Body of pancreas (tissue), 4 donors: Measurements from ENCODE around the gene SMARCD2. TPM values are rescaled to one million over a fixed set of nuclear protein-coding genes. Genes with fewer than 3 reads are reported as not detected.
"Not testable (repeated sequence)": the region's sequence is repeated elsewhere in the genome, so short reads cannot be mapped to it uniquely, and the experiment has no call there.

ENCODE experiments used
- ATAC-seq: fragments of 150-250 bp; one replicate; pipeline ENCODE4 v1.9.1; 2016
- DNase-seq, 4 donors: peaks; one replicate each; pipeline ENCODE4 v3.0.0-alpha.2; 2019
- H3K27ac ChIP-seq, 4 donors: fragments of 200-600 bp; sonication (generic); 1 replicate in 3 of 4; 2 replicates in 1 of 4; pipeline versions ENCODE4 v1.5.1 to v1.6.1; 2016 to 2019; ENCODE audit warnings: mild to moderate bottlenecking in 1 of 4, mixed read lengths in 1 of 4, moderate library complexity in 1 of 4
- H3K27me3 ChIP-seq, 2 donors: fragments of 200-600 bp; sonication (generic); one replicate each; pipeline ENCODE4 v1.6.0; 2016; ENCODE audit warnings: mild to moderate bottlenecking in 1 of 2
- H3K36me3 ChIP-seq, 2 donors: fragments of 200-600 bp; sonication (generic); replicated peaks in 1 of 2; 2 replicates each; pipeline ENCODE4 v1.5.1; 2016; ENCODE audit warnings: low read depth in 2 of 2; ENCODE audit not compliant: insufficient read depth in 1 of 2
- H3K4me1 ChIP-seq: fragments of 200-600 bp; sonication (generic); one replicate; pipeline ENCODE4 v1.6.0; 2016
- H3K4me3 ChIP-seq, 2 donors: fragments of 200-600 bp; sonication (generic); 1 replicate in 1 of 2; 2 replicates in 1 of 2; pipeline ENCODE4 v1.5.1; 2016 to 2019
- H3K9me3 ChIP-seq, 3 donors: fragments of 200-600 bp; sonication (generic); 1 replicate in 2 of 3; 2 replicates in 1 of 3; pipeline ENCODE4 v1.5.1; 2016
- POLR2A ChIP-seq, 3 donors: fragments of 450-650 bp; IDR thresholded peaks; one replicate each; pipeline ENCODE4 v1.6.1; 2016; ENCODE audit warnings: antibody characterized with exemption in 3 of 3, mild to moderate bottlenecking in 2 of 3
- WGBS, 2 donors: methylation state at CpG; one replicate each; pipeline ENCODE4 v1.1.5; 2017; 5-methylcytosine and 5-hydroxymethylcytosine counted together
- intact Hi-C: fragments of 100-400 bp; cut with DNase I; formaldehyde crosslinking; loops from one replicate; pipeline ENCODE4 v1.15.1; 2023
- total RNA-seq, 2 donors: library from RNA; depleted of rRNA; stranded (reverse); fragments of >200 nt; gene quantifications; one replicate each; pipeline ENCODE4 v1.1.0, GENCODE V29; 2016
- TF ChIP-seq, protein P1 (sequence below), 7 experiments: fragments of 450-650 bp in 4 of 7; fragments of 200-600 bp in 3 of 7; sonication (generic) in 3 of 7; IDR thresholded peaks; one replicate each; pipeline ENCODE4 v1.5.1; 2016 to 2019; ENCODE audit warnings: antibody characterized with exemption in 7 of 7

Gene SMARCD2
- 10 to 100 TPM; 75.8 to 87.9 TPM for total RNA-seq

DNA sequence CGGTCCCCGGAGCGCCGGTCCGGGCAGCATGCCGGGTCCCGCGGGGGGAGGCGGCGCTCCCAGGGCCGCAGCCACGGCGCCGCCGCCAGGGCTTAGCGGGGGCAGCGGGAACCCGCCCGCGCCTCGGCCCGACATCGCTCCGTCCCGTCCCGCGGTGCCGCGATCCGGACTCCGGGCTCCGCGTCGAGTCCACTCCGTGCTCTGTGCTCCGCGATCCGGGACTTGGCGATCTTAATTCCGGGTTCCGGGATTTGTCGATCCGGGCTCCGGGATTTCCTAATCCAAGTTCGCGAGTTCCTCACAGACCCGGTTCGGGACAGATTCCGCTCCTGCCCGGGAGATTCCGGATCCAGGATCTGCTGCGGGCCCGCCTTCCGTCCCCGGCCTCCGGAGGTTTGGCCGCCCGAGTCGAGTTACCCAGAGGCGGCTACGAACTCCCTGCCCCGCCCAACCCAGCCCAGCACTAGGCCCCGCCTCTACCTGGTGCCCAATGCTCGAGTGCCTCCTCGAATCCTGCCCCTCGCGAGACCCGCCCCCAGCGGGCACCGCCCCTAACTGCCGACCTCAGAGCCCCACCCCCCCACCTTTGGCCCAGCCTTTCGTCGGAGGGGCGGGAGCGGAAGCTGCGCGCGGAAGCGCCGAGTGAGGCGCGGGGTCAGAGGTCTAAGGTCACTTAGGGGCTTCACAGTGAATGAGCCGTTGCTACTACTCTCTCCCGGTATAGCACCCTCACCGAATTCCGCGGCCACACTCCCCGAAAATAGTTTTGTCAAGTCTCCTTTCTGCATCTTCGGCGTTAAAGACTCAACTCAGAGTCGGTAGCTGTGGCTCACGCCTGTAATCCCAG is at the start of gene SMARCD2:
TSS of gene SMARCD2 (minus strand) at position 146 of the 847 bp plus-strand sequence. CDS start at position 135, 11 bp downstream.
- Histone ChIP-seq H3K4me1 (peaks cover 45% of the 10 kb centered on the region), H3K4me3 (peak within 1 kb of the TSS; percentile 75 to 83), H3K36me3 (no peaks in the 10 kb centered on the region), H3K27me3 (no peaks in the 10 kb centered on the region), H3K27ac (peak within 1 kb of the TSS; percentile 87 to 94 (median 93)), H3K9me3 (no peaks in the 10 kb centered on the region)
- DNase-seq (peak; percentile 99), ATAC-seq (peak; percentile 89)
- 0% methylated on average over 7 to 68 of the region's 92 CpGs for WGBS, 2 donors
- peak; percentile 60 to 72 (median 62) for TF ChIP-seq POLR2A (IDR thresholded peaks at IDR 0.05)
- TF ChIP-seq, protein P1, sequence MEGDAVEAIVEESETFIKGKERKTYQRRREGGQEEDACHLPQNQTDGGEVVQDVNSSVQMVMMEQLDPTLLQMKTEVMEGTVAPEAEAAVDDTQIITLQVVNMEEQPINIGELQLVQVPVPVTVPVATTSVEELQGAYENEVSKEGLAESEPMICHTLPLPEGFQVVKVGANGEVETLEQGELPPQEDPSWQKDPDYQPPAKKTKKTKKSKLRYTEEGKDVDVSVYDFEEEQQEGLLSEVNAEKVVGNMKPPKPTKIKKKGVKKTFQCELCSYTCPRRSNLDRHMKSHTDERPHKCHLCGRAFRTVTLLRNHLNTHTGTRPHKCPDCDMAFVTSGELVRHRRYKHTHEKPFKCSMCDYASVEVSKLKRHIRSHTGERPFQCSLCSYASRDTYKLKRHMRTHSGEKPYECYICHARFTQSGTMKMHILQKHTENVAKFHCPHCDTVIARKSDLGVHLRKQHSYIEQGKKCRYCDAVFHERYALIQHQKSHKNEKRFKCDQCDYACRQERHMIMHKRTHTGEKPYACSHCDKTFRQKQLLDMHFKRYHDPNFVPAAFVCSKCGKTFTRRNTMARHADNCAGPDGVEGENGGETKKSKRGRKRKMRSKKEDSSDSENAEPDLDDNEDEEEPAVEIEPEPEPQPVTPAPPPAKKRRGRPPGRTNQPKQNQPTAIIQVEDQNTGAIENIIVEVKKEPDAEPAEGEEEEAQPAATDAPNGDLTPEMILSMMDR (IDR thresholded peaks at IDR 0.05), result peak in 3 of 7 experiments; percentile 9 to 28 (median 19)
- intact Hi-C loops, result no loop called here

DNA sequence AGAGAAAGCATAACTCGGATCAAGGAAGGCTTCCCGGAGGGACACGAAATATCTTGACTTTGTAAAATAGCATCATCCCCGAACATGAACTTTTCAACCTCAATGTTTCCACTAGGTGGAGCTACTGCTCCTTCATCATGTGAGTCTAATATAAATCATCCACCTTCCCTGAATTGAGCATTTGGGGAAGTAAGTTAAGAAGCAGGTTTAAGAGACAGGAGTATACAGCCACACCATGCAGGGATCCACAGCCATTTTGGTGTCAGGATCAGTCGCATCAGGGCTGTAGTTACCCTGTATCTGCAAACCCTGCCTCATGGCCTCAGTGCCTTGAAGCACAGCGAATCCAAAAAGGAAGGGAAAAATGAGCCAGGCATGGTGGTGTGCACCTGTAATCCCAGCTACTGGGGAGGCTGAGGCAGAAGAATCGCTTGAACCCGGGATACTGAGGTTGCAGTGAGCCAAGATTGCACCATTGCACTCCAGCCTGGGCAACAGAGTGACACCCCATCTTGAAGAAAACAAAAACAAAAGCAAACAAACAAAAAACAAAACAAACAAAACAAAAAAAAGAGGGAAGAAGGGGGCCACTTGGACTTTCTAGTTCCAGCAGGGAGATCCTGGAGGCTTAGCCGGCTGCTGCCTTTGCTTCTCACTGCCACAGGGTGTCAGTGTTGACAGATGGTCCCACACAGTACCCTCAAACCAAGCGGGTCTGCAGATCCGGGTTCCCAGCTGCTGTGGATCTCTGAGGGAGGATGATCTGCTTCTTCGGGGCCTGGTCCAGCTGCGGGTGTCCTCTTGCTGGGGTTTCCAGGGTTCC is 46.8 kb upstream of the SMARCD2 start:
- H3K4me3 ChIP-seq, H3K36me3 ChIP-seq, intact Hi-C loops, H3K4me1 ChIP-seq, H3K9me3 ChIP-seq, H3K27ac ChIP-seq, H3K27me3 ChIP-seq: not testable (repeated sequence)
- WGBS, 2 donors, result 23 to 24% methylated on average over 12 to 13 of the region's 13 CpGs
- ATAC-seq, result peak; percentile 66
- TF ChIP-seq, protein P1 (IDR thresholded peaks at IDR 0.05), result peak; percentile 4 to 41 (median 36)
- DNase-seq, result peak in 3 of 4 donors; percentile 31 to 32 (median 31)

DNA sequence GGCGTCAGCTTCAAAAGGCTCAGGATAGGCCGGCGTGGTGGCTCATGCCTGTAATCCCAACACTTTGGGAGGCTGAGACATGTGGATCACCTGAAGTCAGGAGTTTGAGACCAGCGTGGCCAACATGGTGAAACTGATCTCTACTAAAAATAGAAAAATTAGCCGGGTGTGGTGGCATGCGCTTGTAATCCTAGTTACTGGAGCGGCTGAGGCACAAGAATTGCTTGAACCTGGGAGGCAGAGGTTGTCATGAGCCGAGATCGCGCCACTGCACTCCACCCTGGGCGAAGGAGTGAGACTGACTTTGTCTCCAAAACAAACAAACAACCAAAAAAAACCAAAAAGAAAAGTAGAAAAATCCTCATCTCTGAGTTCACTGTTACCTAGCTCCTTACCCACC is 42.6 kb upstream of the SMARCD2 start:
- H3K27ac ChIP-seq, ATAC-seq, intact Hi-C loops, H3K4me1 ChIP-seq, H3K4me3 ChIP-seq, H3K9me3 ChIP-seq, H3K27me3 ChIP-seq, H3K36me3 ChIP-seq, DNase-seq: not testable (repeated sequence)
- 80 to 88% methylated on average over 8 to 10 of the region's 11 CpGs for WGBS, 2 donors

DNA sequence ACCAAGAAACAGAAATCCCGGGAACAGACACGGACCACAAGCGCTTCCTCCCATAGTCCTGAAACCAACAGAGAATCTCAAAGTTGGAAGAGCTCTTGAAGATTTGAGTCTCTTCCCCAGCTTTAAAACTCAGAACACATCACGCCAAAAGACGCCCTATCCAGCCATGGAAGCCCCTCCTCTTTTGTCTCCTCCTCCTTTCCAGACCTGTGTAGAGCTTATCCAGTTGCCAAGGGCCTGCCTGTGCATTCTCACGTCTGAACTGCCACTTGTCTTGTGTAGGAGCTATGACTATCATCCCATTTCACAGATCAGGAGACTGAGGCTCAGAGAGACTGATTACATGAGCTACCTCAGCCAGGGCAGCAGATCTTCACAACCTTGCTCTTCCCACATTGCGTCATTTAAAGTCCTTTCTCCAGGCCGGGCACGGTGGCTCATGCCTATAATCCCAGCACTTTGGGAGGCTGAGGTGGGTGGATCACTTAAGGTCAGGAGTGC is 40.2 kb upstream of the SMARCD2 start:
- intact Hi-C loops, DNase-seq, ATAC-seq, H3K36me3 ChIP-seq, H3K4me3 ChIP-seq, H3K27me3 ChIP-seq, H3K27ac ChIP-seq, H3K9me3 ChIP-seq, H3K4me1 ChIP-seq: not testable (repeated sequence)
- 70 to 81% methylated on average over 8 to 9 of the region's 9 CpGs for WGBS, 2 donors

DNA sequence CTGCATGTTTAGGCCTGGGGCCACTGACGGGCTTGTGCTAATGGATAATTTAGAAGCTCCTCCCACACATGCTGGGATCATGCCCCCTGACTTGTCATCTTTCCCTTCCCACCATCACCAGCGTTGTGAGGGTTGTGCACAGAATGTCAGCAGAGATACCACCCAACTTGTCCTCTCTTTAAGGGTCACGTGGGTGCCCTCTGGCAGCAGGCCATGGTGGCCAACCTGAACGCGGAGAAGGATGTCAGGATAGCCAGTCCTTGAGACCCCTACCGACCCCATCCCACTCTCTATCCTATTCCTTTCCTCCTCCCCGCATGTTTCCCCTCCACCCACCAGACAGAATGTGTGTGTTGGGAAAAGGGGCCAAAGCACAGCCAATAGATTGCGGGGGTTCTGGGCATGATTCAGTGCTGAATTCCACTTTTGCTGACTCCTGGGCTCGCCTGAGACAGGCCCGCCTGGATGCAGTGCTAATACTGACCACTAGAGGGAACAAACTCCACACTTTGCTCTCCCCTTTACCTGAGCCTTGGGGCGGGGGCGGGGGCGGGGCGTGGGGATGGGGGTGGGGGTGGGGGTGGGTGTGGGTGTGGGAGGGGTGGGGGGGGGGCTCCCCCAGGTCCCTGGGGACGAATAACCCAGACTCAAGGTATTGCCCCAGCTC is 39.6 kb upstream of the SMARCD2 start, which contains the start of gene GH2:
TSS of gene GH2 (minus strand) at position 10 of the 667 bp plus-strand sequence. CDS start 143 bp downstream, outside the sequence.
- Histone ChIP-seq H3K36me3 (no peaks in the 10 kb centered on the region), H3K27ac (no peak within 1 kb of the TSS), H3K9me3 (no peaks in the 10 kb centered on the region), H3K4me1 (no peaks in the 10 kb centered on the region), H3K4me3 (no peak within 1 kb of the TSS), H3K27me3 (no peaks in the 10 kb centered on the region)
- DNase-seq, result peak; percentile 57 to 69 (median 61)
- intact Hi-C loops, result no loop called here
- peak; percentile 80 for ATAC-seq
- WGBS, 2 donors, result 26 to 40% methylated on average over 10 to 15 of the region's 15 CpGs
- TF ChIP-seq, protein P1 (IDR thresholded peaks at IDR 0.05), result peak; percentile 35 to 62 (median 47)
- no peak for TF ChIP-seq POLR2A (IDR thresholded peaks at IDR 0.05)

DNA sequence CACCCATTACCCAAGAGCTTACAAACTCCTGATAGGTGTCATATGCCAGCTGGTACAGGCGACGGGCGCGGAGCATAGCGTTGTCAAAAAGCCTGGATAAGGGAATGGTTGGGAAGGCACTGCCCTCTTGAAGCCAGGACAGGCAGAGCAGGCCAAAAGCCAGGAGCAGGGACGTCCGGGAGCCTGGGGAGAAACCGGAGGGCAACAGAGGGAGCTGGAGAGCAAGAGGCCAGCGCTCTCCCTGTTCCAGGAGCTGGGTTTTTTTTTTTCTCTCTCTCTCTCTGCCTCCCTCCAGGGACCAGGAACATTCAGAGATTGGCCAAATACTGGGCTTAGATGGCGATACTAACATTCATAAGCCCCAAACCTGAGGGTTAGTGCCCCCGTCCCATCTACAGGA is 38.9 kb upstream of the SMARCD2 start:
- DNase-seq, result peak in 2 of 4 donors; percentile 13 to 24
- H3K4me1 ChIP-seq, ATAC-seq, H3K27me3 ChIP-seq, H3K27ac ChIP-seq, H3K9me3 ChIP-seq, intact Hi-C loops, H3K4me3 ChIP-seq, H3K36me3 ChIP-seq: not testable (repeated sequence)
- 49 to 59% methylated on average over 8 to 11 of the region's 11 CpGs for WGBS, 2 donors
